Glomerular endothelial cell (primary cell): ENCODE measurements around the gene ZNF580. TPM values are rescaled to one million over a fixed set of nuclear protein-coding genes. Genes with fewer than 3 reads are reported as not detected.

Source experiments
- DNase-seq: peaks from one replicate; pipeline ENCODE4 v3.0.0-alpha.2; 2011; ENCODE audit warnings: low read depth, low spot score; ENCODE audit errors: extremely low read depth
- total RNA-seq: library from RNA; depleted of rRNA; stranded (reverse); fragments of >200 nt; gene quantifications from 2 replicates; pipeline ENCODE4 v1.2.3, GENCODE V29; 2015

The ZNF580 gene
- total RNA-seq, 1 donor from 2014 or later: 28.9 TPM

DNA sequence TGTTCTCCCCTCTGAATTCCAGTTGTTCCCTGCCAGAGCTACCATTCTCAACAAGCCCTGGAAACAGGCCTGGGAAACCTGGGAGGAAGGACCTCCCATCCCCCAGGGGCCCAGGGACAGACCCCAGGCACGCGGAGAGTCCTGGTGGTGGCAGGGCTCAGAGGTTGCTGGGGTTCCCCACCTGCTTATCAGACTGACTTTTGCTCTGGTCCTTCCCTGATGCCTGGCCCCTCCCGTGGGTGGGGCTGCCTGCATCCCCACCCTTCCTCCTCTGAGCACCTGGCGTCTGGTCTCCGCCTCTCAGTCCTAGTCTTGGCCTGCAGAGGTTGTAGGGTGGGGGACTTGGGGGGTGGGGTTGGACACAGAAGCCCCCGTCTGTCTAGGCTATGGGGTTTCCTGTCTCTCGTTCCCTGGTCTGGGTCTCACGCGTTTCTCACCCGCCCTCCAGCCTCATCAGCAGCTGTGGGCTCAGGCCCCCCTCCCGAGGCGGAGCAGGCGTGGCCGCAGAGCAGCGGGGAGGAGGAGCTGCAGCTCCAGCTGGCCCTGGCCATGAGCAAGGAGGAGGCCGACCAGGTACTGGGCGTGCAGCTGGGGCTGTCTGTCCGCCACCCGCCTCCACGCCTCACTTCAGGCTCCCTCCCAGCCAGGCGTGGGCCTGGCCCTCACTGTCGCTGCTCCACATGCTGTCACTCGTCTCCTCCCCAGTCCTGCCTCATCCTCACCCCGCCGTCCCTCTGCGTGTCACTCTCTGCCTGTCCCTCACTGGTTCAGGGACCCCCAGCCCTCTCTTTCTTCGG is 47.8 kb downstream of the ZNF580 start:
- DNase-seq: no peak

DNA sequence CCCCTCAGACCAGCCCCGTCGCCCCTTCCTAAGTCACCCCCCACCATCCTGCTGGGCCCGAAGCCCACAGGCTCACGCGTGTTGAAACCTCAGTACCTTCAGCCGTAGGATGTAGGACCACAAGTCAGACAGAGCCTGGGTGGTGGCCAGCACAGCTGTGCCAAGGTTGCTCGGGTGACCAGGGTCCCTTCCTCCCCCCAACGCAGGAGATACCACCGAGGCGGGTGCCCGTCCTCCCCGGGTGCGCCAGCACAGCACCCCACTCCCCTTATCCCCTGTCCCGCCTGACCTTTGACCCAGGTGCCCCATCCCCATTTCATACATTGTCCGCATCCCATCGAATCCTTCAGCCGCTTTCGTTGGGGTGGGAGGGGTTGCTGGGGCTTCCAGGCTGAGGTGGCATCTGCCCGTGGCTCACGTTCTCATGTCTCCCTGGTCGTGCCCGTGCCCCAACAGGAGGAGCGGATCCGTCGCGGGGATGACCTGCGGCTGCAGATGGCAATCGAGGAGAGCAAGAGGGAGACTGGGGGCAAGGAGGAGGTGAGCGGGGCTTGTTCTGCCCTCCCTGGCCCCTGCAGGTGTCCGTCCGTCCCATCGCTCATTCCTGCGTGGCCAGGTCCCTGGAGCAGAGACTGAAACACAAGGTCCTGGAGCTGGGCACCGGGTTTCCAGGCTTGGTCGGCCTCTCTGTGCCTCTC is 48.8 kb downstream of the ZNF580 start:
- no peak for DNase-seq

DNA sequence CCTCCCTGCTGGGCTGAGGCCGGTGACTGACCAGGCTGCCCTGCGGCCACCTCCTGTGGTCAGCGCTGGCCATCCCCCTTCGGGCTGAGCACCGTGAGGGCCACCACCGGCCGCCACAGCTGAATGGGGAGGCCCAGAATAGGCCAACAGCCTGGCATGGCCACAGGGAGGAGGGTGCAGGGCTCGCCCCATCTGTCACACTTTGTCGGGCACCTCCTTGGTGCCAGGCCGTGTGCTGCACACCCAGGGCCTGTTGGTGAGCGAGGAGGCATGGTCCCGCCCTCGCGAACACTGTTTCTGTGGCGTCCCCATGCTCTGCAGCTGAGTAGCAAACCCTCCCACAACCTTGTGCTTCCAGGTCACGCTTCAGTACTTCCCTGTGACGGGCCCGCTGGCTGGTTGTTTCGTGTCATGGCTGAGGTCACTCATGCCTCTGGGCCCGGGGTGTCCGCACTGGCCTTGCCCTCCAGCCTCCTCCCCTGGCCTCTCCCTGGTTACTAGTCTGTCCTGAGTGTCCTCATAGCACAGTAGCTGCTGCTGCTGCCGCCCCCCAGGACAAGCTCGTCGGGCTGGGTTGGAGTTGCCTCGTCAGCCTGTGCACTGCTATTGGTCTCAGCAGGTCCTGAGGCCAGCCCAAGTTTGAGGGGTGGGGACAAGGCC is 49.4 kb downstream of the ZNF580 start:
- no peak for DNase-seq

DNA sequence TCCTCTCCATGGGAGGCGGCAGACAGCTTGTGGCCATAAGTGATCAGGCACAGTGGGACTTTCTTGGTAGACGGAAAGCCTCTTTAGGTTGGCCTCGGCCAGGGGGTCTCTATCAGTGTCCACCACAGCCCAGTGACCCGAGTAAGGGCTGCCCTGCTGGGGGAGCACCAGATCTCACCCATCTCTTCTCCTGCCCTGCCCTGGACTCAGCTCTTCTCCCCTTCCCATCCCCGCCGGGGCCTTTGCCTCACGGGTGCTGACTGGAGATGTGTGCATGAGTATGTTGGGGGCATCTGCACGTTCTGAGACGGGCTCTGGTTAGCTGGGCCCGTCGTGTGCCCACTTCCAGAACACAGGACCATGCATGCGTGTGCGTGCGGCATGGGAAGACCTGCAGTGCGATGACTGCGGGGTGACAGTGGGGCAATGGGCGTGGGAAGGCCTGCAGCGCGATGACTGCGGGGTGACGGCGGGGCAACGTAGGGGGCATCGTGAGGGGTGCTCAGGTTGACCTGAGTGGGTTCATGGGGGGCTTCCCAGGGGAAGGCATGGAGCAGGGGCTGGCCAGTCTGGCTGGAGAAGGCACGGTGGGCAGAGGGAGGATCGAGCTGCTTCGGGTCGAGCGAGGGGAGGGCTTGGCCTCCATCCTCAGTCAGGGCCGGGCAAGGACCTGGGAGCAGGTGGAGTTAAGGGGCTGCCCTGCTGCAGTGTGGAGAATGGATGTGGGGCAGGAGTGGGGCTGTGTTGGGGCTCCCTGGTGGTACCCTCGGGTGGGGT is 50.2 kb downstream of the ZNF580 start:
- DNase-seq: no peak

DNA sequence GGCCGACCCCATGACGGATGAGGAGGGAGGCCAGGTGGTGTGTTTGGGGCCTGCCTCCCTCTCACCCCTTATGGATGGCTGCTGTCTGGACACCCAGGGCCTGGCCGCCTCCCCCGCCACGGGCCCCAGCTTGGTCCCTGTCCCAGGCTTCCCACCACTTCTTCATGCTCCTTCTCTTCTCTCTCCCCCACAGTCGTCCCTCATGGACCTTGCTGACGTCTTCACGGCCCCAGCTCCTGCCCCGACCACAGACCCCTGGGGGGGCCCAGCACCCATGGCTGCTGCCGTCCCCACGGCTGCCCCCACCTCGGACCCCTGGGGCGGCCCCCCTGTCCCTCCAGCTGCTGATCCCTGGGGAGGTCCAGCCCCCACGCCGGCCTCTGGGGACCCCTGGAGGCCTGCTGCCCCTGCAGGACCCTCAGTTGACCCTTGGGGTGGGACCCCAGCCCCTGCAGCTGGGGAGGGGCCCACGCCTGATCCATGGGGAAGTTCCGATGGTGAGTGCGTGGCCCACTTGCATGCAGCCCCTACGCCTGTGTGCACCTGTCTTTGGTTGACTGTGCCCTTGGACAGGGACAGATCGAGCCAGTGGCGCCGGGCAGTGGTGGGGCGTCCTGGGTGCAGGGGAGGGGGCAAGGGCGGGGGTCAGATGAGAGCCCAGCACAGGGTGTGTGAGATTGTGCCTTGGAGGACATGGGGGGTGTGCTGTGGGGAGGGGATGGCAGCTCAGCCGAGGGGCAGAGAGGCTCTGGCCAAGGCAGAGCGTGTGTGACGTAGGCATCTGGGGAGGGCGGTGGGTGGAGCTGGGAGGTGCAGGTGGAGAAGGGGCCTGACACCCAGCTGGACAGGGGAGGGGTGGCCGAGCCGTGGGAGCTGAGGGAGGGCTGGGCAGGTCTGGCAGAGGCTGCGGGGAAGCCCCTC is 51.0 kb downstream of the ZNF580 start:
- DNase-seq: no peak

DNA sequence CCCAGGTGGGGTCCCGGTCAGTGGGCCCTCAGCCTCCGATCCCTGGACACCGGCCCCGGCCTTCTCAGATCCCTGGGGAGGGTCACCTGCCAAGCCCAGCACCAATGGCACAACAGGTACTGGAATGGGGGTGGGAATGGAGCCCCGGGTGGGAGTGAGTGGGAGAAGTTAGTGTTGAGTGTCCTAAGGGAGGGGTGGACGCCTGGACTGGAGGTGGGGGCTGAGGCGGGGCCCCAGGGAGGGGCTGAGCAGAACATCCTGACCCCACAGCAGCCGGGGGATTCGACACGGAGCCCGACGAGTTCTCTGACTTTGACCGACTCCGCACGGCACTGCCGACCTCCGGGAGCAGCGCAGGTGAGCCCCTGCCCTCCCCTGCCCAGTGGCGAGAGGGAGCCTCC is 51.9 kb downstream of the ZNF580 start:
- no peak for DNase-seq

Other genes starting within 250 kb of the ZNF580 start
- gene UBE2S, start 233.2 kb upstream of the ZNF580 start, total RNA-seq: 64.2 and 82.3 TPM in 2 replicates
- gene SHISA7, start 197.7 kb upstream of the ZNF580 start, total RNA-seq: not detected in 2 replicates
- 52.1 and 73.1 TPM in 2 replicates for gene ISOC2, start 179.4 kb upstream of the ZNF580 start, total RNA-seq
- not detected in 2 replicates for gene C19orf85, start 176.3 kb upstream of the ZNF580 start, total RNA-seq
- 3.8 and 10.1 TPM in 2 replicates for gene ZNF628, start 164.4 kb upstream of the ZNF580 start, total RNA-seq
- gene NAT14, start 155.8 kb upstream of the ZNF580 start, total RNA-seq: 26.4 and 42.5 TPM in 2 replicates
- gene SSC5D, start 152.6 kb upstream of the ZNF580 start, total RNA-seq: 2.4 and 2.9 TPM in 2 replicates
- not detected in 2 replicates for gene SBK2, start 103.9 kb upstream of the ZNF580 start, total RNA-seq
- gene SBK3, start 95.5 kb upstream of the ZNF580 start, total RNA-seq: 1.3 and 1.5 TPM in 2 replicates
- gene ZNF579, start 60.2 kb upstream of the ZNF580 start, total RNA-seq: 9.2 and 9.5 TPM in 2 replicates
- gene FIZ1, start 41.5 kb upstream of the ZNF580 start, total RNA-seq: 4.4 and 4.7 TPM in 2 replicates
- 24.6 and 42.1 TPM in 2 replicates for gene ZNF524, start 40.7 kb upstream of the ZNF580 start, total RNA-seq
- 5.7 and 13.1 TPM in 2 replicates for gene ZNF865, start 35.4 kb upstream of the ZNF580 start, total RNA-seq
- 2.0 and 3.9 TPM in 2 replicates for gene ZNF784, start 16.4 kb upstream of the ZNF580 start, total RNA-seq
- 22.8 and 39.4 TPM in 2 replicates for gene ZNF581, start 2.6 kb downstream of the ZNF580 start, total RNA-seq
- 24.0 and 28.7 TPM in 2 replicates for gene CCDC106, start 7.2 kb downstream of the ZNF580 start, total RNA-seq
- gene U2AF2, start 14.0 kb downstream of the ZNF580 start, total RNA-seq: 111 and 150 TPM in 2 replicates
- 162 and 201 TPM in 2 replicates for gene EPN1, start 34.2 kb downstream of the ZNF580 start, total RNA-seq
- not detected in 2 replicates for gene NLRP9, start 97.4 kb downstream of the ZNF580 start, total RNA-seq
- not detected in 2 replicates for gene RFPL4A, start 118.1 kb downstream of the ZNF580 start, total RNA-seq
- gene RFPL4AL1, start 128.1 kb downstream of the ZNF580 start, total RNA-seq: not detected in 2 replicates
- gene NLRP11, start 191.0 kb downstream of the ZNF580 start, total RNA-seq: not detected in 2 replicates
- gene NLRP4, start 195.5 kb downstream of the ZNF580 start, total RNA-seq: not detected in 2 replicates